NCI-H128 (cell line): Measurements from ENCODE around the gene MYO1H.
"Not testable (repeated sequence)": the region's sequence is repeated elsewhere in the genome, so short reads cannot be mapped to it uniquely, and the experiment has no call there.

Source experiments
- DNase-seq: peaks from one replicate; lab custom pipeline; 2025; ENCODE audit not compliant: unreplicated experiment; lab: John Stamatoyannopoulos, UW

The MYO1H gene

DNA sequence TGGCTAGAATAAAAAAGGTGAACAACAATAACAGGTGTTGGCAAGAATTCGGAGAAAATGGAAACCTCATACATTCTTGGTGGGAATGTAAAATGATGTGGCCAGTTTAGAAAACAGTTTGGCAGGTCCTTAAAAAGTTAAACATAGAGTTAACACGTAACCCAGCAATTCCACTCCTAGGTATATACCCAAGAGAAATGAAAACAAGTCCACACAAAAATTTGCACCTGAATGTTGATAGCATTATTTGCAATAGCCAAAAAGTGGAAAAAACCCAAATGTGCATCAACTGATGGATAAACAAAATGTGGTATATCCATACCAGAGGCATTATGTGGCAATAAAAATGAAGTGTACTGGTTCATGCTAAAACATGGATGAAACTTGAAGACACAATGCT, 2.3 kb upstream of the MYO1H start:
- DNase-seq = no peak

DNA sequence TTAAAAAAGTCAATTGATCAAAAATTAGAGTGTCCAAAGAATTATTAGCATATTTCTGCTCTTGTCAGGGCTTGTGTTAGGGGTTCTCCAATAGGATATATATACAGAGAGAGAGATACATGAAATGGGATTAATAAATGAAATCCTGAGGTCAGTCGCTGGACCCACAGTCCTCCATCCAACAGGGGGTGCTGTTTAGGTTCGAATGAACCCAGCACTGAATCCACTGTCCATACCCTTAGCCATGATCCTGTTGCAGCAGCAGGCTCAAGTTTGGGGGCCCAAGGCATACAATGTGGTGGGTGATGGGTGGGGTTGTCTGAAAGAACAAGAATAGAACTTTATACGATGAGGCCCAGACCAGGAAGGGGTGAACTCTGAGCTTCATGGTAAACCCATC, 780 bp upstream of the MYO1H start:
- no peak for DNase-seq

DNA sequence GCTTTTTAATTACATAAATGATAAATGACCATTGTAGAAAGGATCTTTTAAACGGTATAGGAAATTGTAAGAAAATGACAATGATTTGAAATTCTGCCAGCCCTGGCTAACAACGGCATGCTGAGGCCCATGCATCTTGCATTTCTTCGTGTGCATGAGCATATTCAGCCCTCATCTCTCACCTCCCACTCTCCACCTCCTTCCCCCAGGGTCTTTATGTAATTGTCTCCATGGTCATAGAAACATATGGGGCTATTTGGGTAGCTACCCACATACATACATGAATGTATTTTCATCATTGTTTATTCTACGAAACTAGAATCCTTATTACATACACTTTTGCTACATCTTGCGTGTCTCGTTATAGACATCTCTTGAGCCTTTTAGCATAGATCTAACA, 4.5 kb downstream of the MYO1H start:
- DNase-seq = no peak

DNA sequence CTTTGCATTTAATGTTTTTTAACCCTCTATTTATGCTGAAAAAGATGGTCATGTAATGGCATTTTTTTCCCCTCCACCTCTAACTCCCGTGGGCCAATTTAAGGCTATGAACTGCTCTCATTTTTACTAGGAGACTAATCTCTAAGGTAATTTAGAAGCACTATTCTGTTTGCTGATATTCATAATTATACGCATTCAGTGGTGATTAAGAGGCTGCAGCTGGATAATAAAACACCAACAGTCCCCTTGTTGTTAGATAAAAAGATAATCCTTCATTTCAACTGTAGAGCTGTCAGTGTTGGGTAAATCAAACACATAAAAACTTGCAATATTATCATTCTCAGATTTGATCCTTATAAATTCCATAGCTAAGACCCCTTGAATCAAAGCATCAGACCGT, 8.9 kb downstream of the MYO1H start:
- no peak for DNase-seq

DNA sequence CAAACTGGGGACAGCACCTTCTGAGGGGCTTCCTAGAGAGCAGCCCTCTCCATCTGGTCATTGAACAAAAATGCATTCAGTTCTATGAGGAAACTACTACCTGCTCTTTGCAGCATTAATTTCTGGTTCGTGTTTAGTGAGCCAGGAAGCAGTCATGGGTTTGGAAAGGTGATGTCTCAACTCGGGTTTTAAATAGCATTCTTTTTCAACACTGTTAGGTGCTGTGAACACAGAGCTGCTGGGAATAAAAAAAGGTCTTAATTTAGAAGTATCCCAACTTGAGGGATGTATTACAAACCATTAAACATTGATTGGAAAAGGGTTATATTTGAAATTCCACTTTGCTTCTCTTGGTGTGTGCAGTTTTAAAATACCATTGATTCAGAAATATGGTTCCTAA, 9.3 kb downstream of the MYO1H start:
- no peak for DNase-seq

DNA sequence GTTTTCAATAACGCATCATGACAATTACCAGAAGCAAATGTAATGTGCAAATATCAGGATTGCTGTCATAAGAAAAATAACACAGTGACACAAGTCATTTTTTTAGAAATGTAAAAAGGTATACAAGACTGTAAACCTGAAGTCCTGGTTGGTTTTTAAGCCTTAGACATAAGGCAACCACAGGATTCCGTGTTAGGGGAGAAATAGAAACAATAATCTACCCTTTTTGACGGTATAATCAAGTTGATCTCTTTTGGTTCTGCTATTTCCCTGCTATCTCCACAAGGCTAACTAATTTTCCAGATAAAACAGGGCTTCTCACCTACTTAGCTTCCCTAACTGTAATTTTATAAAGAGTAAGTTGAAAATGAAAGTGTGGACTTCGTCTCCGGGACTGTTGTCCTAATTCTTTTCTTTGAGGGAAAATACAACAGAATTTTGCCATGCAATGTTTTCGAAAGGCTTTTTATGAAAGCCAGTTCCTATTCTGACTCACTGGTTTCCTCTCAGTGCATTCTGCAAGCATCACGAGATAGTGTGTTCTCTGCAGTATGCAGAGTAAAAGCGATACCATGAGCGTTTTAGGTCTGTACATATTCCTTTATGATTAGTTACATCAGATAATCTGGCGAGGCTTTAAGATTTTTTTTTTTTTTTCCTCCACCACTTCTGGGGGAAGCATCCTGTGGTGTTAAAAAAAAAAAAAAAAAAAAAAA, 10.6 kb downstream of the MYO1H start:
- no peak for DNase-seq

DNA sequence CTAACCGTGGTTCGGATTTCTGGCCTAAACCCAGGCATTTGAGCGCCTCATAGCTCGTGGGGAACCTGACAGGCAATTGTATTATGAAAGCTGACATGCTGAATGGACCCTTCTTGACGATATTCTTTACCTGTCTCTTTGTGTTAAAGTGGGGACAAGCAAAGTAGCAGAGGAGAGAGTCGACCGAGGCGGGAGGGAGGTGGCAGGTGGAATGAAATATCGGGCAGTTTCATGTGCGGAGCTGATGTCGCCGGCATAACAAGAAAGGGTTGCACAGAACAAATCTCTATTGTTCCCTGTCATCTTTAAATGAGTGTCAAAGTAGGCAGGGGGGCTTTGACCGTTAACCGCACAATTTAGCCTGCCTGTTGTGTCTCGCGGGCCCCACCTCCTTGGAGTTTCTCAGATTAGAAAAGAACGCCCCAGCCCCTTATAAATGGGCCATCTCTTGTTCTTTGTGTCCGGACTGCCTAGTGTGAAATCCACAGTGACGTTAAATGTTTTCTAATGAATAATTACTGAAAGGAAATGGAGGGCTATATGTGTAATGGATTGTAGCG, 11.5 kb downstream of the MYO1H start:
- no peak for DNase-seq

DNA sequence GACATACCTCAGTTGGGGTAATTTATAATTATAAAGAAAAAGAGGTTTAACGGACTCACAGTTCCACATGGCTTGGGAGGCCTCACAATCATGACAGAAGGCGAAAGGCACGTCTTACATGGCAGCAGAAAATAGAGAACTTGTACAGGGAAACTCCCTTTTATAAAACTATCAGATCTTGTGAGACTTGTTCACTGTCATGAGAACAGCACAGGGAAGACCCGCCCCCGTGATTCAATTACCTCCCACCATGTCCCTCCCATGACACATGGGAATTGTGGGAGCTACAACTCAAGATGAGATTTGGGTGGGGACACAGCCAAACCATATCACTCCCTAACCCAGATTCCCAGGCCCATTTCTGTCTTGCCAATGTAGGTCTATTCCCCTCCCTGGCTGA, 22.1 kb downstream of the MYO1H start:
- no peak for DNase-seq

DNA sequence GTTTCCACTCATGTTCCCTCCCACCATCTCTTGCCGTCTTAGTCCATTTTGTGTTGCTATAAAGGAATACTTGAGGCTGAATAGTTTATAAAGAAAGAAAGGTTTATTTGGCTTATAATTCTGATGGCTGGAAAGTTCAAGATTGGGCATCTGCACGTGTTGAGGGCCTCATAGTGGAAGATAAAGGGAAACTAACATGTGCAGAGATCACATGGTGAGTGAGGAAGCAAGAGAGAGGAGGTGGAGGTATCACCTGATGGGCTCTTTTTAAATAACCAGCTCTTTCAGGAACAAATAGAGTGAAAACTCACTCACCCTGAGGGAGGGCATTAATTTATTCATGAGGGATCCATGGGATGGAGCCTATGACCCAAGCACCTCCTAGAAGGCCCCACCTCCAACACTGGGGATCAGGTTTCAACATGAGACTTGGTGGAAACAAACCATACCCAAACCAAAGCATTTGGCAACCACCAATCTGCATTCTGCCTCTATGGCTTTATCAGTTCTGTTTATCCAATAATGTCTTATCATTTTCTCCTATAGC, 29.5 kb downstream of the MYO1H start:
- no peak for DNase-seq

DNA sequence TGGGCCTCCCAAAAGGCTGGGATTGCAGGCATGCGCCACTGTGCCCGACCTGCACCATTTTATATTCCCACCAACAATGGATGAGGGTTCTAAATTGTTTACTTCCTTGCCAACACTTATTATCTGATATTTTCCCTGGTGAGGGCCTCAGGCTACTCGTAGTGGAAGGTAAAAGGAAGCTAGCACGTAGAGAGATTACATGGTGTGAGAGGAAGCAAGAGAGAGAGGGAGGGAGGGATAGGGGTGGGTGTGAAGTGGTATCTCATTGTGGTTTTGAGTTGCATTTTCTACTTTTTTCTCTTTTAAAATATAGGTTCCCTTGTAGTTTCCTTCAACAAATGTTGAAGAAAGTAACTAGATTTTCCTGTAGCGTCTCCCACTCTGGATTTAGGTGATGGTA, 30.9 kb downstream of the MYO1H start:
- no peak for DNase-seq

DNA sequence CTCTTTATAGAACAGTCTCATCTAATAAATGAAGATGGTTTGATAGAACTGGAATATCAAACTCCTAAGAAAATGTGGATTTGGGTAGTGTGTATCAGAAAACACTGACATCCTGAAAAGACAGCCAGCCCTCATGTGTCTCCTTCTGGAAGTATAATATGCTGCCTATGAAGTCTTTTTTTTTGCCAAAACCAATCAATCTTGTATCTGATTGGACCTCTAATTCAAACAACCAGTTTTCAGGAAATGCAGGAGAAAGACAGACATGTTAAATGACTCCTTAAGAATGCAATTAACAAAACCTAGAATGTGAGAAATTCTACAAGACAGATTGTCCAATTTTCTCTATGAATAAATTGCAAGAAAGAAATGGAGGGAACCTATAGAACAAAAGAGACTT, 34.3 kb downstream of the MYO1H start:
- DNase-seq = no peak

DNA sequence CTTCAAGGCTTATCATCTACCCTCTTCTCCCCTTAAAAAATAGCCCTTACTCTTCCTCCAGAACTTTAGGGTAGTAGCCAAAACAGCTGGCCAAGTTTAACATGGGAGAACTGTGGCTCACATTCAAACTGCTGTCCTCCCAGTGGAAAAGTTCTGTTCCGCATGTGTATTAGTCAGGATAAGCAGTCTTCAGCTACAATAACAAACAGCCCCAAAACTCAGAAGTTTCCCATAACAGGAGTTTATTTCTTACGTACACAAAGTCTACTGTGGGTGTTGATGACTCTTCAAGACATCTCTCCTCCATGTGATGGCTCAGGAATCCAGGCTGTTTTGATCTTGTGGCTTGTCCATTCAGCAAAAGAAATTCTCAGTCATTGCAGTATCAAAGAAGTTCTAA, 35.5 kb downstream of the MYO1H start:
- DNase-seq = no peak

DNA sequence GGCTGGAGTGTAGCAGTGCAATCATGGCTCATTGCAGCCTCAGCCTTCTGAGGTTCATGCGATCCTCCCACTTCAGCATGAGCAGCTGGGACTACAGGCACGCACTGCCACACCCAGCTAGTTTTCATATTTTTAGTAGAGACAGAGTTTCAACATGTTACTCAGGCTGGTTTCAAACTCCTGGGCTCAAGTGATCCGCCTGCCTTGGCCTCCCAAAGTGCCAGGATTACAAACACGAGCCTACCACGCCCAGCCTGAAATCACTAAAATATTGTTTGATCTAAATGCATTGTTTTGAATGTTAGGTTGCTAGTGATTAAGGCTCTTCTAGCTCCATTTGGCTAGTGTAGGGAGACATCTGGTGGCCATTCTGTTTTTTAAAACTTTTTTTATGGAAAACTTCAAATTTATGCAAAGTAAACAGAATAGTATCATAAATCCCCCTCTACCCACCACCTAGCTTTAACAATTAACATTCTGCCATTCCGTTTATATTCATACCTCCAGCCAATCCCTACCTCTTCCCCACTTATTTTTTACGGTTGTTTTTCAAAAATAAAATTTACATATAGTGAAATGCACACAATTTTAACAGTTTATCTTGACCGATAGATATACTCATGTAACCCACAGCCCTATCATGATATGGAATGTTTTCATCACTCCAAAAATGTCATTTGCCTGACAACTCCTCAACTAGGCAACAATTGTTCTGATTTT, 37.8 kb downstream of the MYO1H start:
- peak; percentile 19 for DNase-seq

DNA sequence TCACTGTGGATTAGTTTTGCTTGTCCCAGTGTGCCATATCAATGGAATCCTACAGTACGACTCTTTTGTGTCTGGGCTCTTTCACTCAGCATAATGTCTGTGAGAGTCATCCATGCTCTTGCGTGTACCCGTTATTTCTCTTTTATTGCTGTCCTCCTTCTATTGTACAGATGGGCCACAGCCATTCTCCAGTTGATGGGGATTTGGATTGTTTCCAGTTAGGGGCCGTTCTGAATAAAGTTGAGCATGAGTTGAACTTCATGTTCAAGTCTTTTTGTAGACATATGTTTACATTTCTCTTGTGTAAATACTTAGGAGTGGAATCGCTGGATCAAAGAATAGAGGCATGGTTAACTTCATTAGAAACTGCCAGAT, 38.3 kb downstream of the MYO1H start:
- DNase-seq = no peak

DNA sequence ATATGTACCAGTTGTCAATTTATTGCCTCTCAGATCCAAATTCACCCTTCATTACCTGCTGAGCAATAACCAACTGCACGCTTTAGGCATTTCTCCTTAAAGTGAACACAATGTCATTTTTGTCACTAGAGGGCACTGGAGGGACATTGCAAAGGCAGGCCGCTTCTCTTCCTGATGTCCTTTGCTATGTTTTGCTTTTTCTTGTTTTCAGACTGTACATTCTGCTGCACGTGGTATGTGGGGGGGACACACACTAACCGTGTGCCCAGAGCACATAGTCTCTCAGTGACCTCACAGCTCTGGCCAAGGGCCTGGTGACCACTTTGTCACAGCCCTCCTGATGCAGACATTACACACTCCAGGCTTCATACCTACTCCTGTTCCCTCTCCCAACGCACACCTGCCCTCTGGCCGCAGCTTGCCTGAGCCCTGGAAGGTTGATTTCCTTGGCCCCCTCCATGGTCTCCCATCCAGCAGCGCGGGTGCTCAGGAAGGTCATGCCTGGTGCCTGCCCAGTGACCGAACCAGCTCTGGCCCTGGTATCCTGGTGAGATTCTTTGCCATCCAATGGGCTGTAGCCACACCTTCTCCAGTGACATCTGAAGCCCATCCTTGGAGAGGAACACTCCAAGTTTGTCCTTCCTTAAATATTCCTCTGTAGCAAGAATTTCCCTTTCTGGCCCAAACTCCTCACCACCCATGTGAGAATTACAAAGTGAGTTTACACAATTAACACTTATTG, 39.9 kb downstream of the MYO1H start:
- peak; percentile 36 for DNase-seq

DNA sequence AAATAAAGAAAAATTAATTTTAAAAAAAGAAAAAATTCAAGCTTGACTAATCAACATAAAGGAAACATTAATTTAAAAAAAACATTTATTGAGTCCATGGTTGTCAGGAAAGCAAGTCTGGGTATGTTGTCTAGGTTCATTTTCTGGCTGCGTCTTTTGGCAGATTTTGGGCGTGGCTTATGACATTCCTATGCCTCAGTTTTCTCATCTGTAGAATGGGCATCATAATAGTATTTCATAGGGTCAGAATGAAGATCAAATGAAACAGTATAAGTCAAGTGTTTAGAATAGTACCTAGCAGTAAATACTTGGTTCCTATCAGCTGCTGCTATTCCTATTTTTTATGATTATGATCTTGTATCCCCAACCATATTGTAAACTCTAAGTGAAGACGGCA, 40.5 kb downstream of the MYO1H start:
- DNase-seq = no peak

DNA sequence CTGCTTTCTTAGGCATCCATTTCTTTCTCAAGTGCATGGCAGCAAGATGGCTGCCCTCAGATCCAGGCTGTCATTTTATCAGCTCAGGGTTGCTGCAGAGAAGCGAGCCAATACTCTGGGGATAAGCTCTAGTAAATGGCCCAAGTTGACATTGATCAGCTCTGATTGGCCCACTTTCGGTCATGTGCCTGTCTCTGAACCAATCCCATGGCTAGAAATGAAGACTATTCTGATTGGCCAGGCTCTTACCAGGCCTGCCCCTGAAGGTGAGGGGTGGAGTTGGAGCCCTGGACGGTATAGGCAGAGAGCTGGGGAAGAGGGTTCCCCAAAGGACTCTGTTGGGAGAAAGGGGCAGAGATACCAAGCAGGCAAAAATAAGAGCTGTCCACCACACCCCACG, 41.4 kb downstream of the MYO1H start:
- no peak for DNase-seq

DNA sequence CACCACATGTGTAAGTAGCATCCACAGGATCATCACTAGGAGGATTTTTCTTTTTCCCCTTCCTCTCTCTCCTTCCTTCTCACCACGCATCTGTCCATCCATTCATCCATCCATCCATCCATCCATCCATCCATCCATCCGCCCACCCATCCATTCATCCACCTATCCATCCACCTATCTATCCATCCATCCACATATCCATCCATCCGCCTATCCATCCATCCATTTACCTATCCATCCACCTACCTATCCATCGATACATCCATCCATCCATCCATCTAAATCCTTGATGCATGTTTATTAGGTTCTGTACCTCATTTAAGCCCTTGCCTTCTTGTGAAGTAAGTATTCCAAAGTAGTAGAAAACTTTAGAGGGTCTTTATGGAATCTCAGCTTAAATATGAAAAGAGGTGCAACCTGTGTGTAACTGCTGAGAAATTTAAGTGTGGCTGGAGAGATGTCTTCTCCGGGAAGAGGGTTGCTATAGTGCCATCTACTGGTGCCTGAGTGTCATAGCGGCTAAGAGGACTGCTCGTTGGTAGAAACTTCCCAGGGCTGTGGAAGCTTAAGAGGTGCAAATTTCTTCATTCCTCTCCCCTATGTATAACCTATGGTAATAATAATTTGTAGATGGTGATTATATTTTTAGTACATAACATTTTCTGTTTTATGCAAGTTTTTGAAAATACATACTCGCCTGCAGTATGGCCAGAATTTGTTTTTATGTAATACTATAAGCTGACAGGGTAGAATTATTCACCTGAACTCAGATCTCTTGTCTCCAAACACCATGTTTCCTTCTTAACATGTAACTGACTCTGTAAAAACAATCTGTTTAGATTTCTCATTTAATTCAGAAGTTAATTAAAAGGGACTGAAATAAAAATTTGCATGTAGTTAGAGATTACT, 46.0 kb downstream of the MYO1H start:
- no peak for DNase-seq

DNA sequence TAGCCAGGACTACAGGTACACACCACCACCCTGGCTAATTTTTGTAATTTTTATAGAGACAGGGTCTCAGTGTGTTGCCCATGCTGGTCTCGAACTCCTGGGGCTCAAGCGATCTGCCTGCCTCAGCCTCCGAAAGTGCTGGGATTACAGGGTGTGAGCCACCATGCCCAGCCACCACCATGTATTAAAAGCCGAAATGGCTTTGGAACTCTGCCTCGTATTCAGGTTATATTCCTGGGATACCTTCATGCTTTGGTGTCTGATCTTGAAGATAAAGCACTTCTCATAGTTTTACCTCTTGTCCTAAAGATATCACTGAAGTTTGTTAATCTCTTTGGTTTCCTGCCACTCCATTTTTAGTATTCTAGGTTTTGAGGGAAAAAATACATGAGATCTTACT, 47.2 kb downstream of the MYO1H start:
- DNase-seq = no peak

DNA sequence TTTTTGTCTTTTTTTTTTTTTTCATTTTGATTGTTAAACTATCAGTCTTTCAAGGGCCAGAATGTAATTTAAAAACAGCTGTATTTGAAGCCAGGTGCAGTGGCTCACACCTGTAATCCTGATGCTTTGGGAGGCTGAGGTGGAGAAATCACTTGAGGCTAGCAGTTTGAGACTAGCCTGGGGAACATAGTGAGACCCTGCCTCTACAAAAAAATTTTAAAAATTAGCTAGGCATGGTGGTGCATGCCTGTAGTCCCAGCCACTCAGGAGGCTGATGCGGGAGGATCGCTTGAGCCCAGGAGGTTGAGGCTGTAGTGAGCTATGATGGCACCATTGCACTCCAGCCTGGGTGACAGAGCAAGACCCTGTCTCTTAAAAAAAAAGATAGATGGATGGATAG, 57.1 kb downstream of the MYO1H start:
- not testable (repeated sequence) for DNase-seq

DNA sequence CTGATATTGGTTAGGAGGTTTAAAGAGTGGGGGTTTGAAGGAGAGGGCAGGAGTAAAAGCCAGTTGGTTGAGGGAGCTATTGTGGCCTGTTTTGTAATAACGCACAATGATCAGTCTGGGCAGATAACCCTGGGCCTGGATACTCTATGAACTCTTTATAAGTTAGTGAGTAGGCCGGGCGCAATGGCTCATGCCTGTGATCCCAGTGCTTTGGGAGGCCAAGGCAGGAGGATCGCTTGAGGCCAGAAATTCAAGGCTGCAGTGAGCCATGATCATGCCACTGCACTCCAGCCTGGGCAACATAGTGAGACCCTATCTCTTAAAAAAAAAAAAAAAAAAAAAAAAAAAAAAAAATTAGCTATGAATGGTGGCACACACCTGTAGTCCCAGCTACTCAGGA, 58.4 kb downstream of the MYO1H start:
- DNase-seq = not testable (repeated sequence)
